CD8-positive, alpha-beta memory T cell (primary cell): ENCODE measurements around the gene KDM4C. TPM values are rescaled to one million over a fixed set of nuclear protein-coding genes. Genes with fewer than 3 reads are reported as not detected.

ENCODE experiments used
- CTCF ChIA-PET: fragments of 350-600 bp; sonication (Branson Sonifier 250); formaldehyde crosslinking; loops from one replicate; lab custom pipeline; 2021; ENCODE audit warnings: antibody characterized with exemption; lab: Charles Lee
- POLR2A ChIA-PET: fragments of 350-600 bp; sonication (Branson Sonifier 250); formaldehyde crosslinking; loops from one replicate; lab custom pipeline; 2021; ENCODE audit warnings: antibody characterized with exemption; lab: Charles Lee
- DNase-seq, 5 donors: peaks; one replicate each; pipeline versions ENCODE4 v3.0.0 to v3.0.0-alpha.2; 2020 to 2022; ENCODE audit warnings: mixed read lengths in 1 of 5
- H3K27ac ChIP-seq: one replicate; pipeline ENCODE4 v1.7.0; 2013; ENCODE audit warnings: low read depth, mild to moderate bottlenecking, low read length, moderate library complexity
- H3K27me3 ChIP-seq: 2 replicates; pipeline ENCODE4 v1.7.0; 2013; ENCODE audit warnings: low read length, mild to moderate bottlenecking; ENCODE audit not compliant: insufficient read depth, poor library complexity, severe bottlenecking
- H3K36me3 ChIP-seq: 2 replicates; pipeline ENCODE4 v1.7.0; 2013; ENCODE audit warnings: mild to moderate bottlenecking, low read length, moderate library complexity; ENCODE audit not compliant: insufficient read depth
- H3K4me1 ChIP-seq: 2 replicates; pipeline ENCODE4 v1.7.0; 2013; ENCODE audit warnings: mild to moderate bottlenecking, low read length, moderate library complexity; ENCODE audit not compliant: insufficient read depth
- H3K4me3 ChIP-seq: 2 replicates; pipeline ENCODE4 v1.7.0; 2013; ENCODE audit warnings: mild to moderate bottlenecking, low read length
- H3K9me3 ChIP-seq: 2 replicates; pipeline ENCODE4 v1.7.0; 2013; ENCODE audit warnings: mild to moderate bottlenecking, low read length
- H3K27ac Mint-ChIP-seq, 8 donors: one replicate each; pipeline ENCODE4 v1.8.0; 2020 to 2021; ENCODE audit warnings: mixed read lengths in 8 of 8, mild to moderate bottlenecking in 6 of 8, inconsistent platforms in 3 of 8, moderate library complexity in 3 of 8
- H3K27me3 Mint-ChIP-seq, 2 donors: one replicate each; pipeline ENCODE4 v1.8.0; 2020 to 2021; ENCODE audit warnings: mixed read lengths in 2 of 2, mild to moderate bottlenecking in 1 of 2, moderate library complexity in 1 of 2
- H3K36me3 Mint-ChIP-seq, 3 donors: one replicate each; pipeline ENCODE4 v1.8.0; 2020 to 2021; ENCODE audit warnings: mixed read lengths in 3 of 3, inconsistent platforms in 1 of 3, mild to moderate bottlenecking in 1 of 3
- H3K4me1 Mint-ChIP-seq, 3 donors: one replicate each; pipeline ENCODE4 v1.8.0; 2020 to 2021; ENCODE audit warnings: mixed read lengths in 3 of 3, inconsistent platforms in 1 of 3, mild to moderate bottlenecking in 1 of 3
- H3K4me3 Mint-ChIP-seq, 7 donors: one replicate each; pipeline ENCODE4 v1.8.0; 2020 to 2021; ENCODE audit warnings: mixed read lengths in 7 of 7, mild to moderate bottlenecking in 6 of 7, moderate library complexity in 4 of 7, inconsistent platforms in 2 of 7
- H3K9me3 Mint-ChIP-seq, 5 donors: one replicate each; pipeline ENCODE4 v1.8.0; 2020 to 2022; ENCODE audit warnings: mixed read lengths in 5 of 5, mild to moderate bottlenecking in 3 of 5, moderate library complexity in 2 of 5, inconsistent platforms in 1 of 5
- polyA plus RNA-seq: library from polyadenylated mRNA; unstranded; fragments of 300-500 nt; fragmentation: Illumina TruSeq; gene quantifications from one replicate; pipeline ENCODE4 v1.2.3, GENCODE V29; 2021
- total RNA-seq, 2 experiments: library from RNA; stranded (reverse); gene quantifications; one replicate each; pipeline ENCODE4 v1.2.3, GENCODE V29; 2021

Gene KDM4C
- total and polyA plus RNA-seq, 3 experiments from 2014 or later, result 25.9 to 31.9 (median 26.8) TPM

GRCh38 chr9:6780690-6781089 lies 22.9 kb downstream of the KDM4C start:
- Mint-ChIP-seq H3K27me3 (no peaks in the 10 kb centered on the region), H3K27ac (peak overlapping the region in 1 of 8 donors; percentile 42), H3K4me1 (peaks cover 62 to 94% (median 76%) of the 10 kb centered on the region in 3 donors), H3K4me3 (peak overlapping the region in 1 of 7 donors; percentile 11), H3K9me3 (no peaks in the 10 kb centered on the region), H3K36me3 (peaks cover 0 to 7% (median 4%) of the 10 kb centered on the region in 3 donors)
- Histone ChIP-seq H3K36me3 (no peaks in the 10 kb centered on the region), H3K9me3 (no peaks in the 10 kb centered on the region), H3K4me3 (no peak overlapping the region), H3K4me1 (peaks cover 56% of the 10 kb centered on the region), H3K27me3 (no peaks in the 10 kb centered on the region), H3K27ac (no peak overlapping the region)
- DNase-seq, result no peak
- ChIA-PET CTCF (no interaction called here), POLR2A (interaction anchor here (0.6 kb wide), 1 partner anchor 708 kb away, joined by 3 read pairs; no protein-coding TSS in a partner anchor)

- Mint-ChIP-seq H3K27ac (peak overlapping the region in 1 of 8 donors; percentile 64), H3K36me3 (peaks cover 0 to 5% (median 2%) of the 10 kb centered on the region in 3 donors), H3K4me3 (no peak overlapping the region), H3K27me3 (no peaks in the 10 kb centered on the region), H3K9me3 (no peaks in the 10 kb centered on the region), H3K4me1 (peaks cover 69 to 94% (median 84%) of the 10 kb centered on the region in 3 donors)
- DNase-seq, result no peak
- H3K9me3 ChIP-seq, result no peaks in the 10 kb centered on the region
- H3K4me3 ChIP-seq, result no peak overlapping the region
- peaks cover 56% of the 10 kb centered on the region for H3K4me1 ChIP-seq
- no peaks in the 10 kb centered on the region for H3K27me3 ChIP-seq
- no peaks in the 10 kb centered on the region for H3K36me3 ChIP-seq
- POLR2A ChIA-PET, result interaction anchor here (0.7 kb wide), 1 partner anchor 24 kb away, joined by 5 read pairs; the partner anchor contains the start of gene KDM4C
- CTCF ChIA-PET, result no interaction called here
- H3K27ac ChIP-seq, result no peak overlapping the region
Observed at GRCh38 chr9:6781476-6781875, 23.7 kb downstream of the KDM4C start.

- H3K4me3 Mint-ChIP-seq, result peak overlapping the region in 6 of 7 donors; percentile 5 to 67 (median 39)
- peaks cover 56% of the 10 kb centered on the region for H3K4me1 ChIP-seq
- no peaks in the 10 kb centered on the region for H3K27me3 ChIP-seq
- H3K27me3 Mint-ChIP-seq, result no peaks in the 10 kb centered on the region
- no peaks in the 10 kb centered on the region for H3K36me3 ChIP-seq
- H3K9me3 ChIP-seq, result no peaks in the 10 kb centered on the region
- H3K9me3 Mint-ChIP-seq, result no peaks in the 10 kb centered on the region
- H3K4me3 ChIP-seq, result no peak overlapping the region
- H3K4me1 Mint-ChIP-seq, result peaks cover 68 to 92% (median 82%) of the 10 kb centered on the region in 3 donors
- no peak overlapping the region for H3K27ac ChIP-seq
- DNase-seq, result no peak
- CTCF ChIA-PET, result interaction anchor here (0.8 to 1.4 kb wide), 2 partner anchors 24 to 26 kb away, joined by 3 read pairs; no protein-coding TSS in a partner anchor
- peak overlapping the region in 4 of 8 donors; percentile 2 to 64 (median 54) for H3K27ac Mint-ChIP-seq
- H3K36me3 Mint-ChIP-seq, result peaks cover 0 to 3% (median 0%) of the 10 kb centered on the region in 3 donors
- POLR2A ChIA-PET, result no interaction called here
Observed at GRCh38 chr9:6782345-6782744, 24.6 kb downstream of the KDM4C start.

- Histone ChIP-seq H3K9me3 (no peaks in the 10 kb centered on the region), H3K27ac (no peak overlapping the region), H3K27me3 (no peaks in the 10 kb centered on the region), H3K4me3 (no peak overlapping the region), H3K4me1 (peaks cover 58% of the 10 kb centered on the region), H3K36me3 (no peaks in the 10 kb centered on the region)
- Mint-ChIP-seq H3K9me3 (no peaks in the 10 kb centered on the region), H3K4me3 (peak overlapping the region in 6 of 7 donors; percentile 16 to 67 (median 48)), H3K36me3 (peaks cover 0 to 3% (median 1%) of the 10 kb centered on the region in 3 donors), H3K4me1 (peaks cover 71 to 92% (median 84%) of the 10 kb centered on the region in 3 donors), H3K27ac (peak overlapping the region in 7 of 8 donors; percentile 5 to 66 (median 49)), H3K27me3 (no peaks in the 10 kb centered on the region)
- no peak for DNase-seq
- CTCF ChIA-PET, result interaction anchor here (0.8 to 1.4 kb wide), 2 partner anchors 24 to 26 kb away, joined by 3 read pairs; no protein-coding TSS in a partner anchor
- POLR2A ChIA-PET, result no interaction called here
Observed at GRCh38 chr9:6782981-6783380, 25.2 kb downstream of the KDM4C start.

GRCh38 chr9:6783753-6784152 lies 26.0 kb downstream of the KDM4C start:
- DNase-seq, result no peak
- H3K4me3 Mint-ChIP-seq, result peak overlapping the region in 4 of 7 donors; percentile 51 to 67 (median 54)
- peak overlapping the region in 6 of 8 donors; percentile 26 to 90 (median 54) for H3K27ac Mint-ChIP-seq
- no peaks in the 10 kb centered on the region for H3K27me3 ChIP-seq
- no peaks in the 10 kb centered on the region for H3K27me3 Mint-ChIP-seq
- CTCF ChIA-PET, result no interaction called here
- H3K4me3 ChIP-seq, result no peak overlapping the region
- peaks cover 76 to 94% (median 91%) of the 10 kb centered on the region in 3 donors for H3K4me1 Mint-ChIP-seq
- peaks cover 65% of the 10 kb centered on the region for H3K4me1 ChIP-seq
- H3K9me3 ChIP-seq, result no peaks in the 10 kb centered on the region
- POLR2A ChIA-PET, result interaction anchor here (0.6 kb wide), 1 partner anchor 11 kb away, joined by 8 read pairs; no protein-coding TSS in a partner anchor
- H3K36me3 ChIP-seq, result no peaks in the 10 kb centered on the region
- no peak overlapping the region for H3K27ac ChIP-seq
- H3K9me3 Mint-ChIP-seq, result no peaks in the 10 kb centered on the region
- peaks cover 0 to 3% (median 1%) of the 10 kb centered on the region in 3 donors for H3K36me3 Mint-ChIP-seq

GRCh38 chr9:6785682-6786081 lies 27.9 kb downstream of the KDM4C start:
- Mint-ChIP-seq H3K36me3 (peaks cover 0 to 2% (median 1%) of the 10 kb centered on the region in 3 donors), H3K27me3 (no peaks in the 10 kb centered on the region), H3K4me3 (no peak overlapping the region), H3K4me1 (peaks cover 69 to 85% (median 78%) of the 10 kb centered on the region in 3 donors), H3K9me3 (no peaks in the 10 kb centered on the region), H3K27ac (peak overlapping the region in 4 of 8 donors; percentile 35 to 78 (median 72))
- POLR2A ChIA-PET, result no interaction called here
- Histone ChIP-seq H3K27me3 (no peaks in the 10 kb centered on the region), H3K9me3 (no peaks in the 10 kb centered on the region), H3K4me1 (peaks cover 51% of the 10 kb centered on the region), H3K36me3 (no peaks in the 10 kb centered on the region), H3K27ac (no peak overlapping the region), H3K4me3 (no peak overlapping the region)
- no peak for DNase-seq
- CTCF ChIA-PET, result no interaction called here

GRCh38 chr9:6787793-6788161 lies 30.0 kb downstream of the KDM4C start:
- H3K36me3 Mint-ChIP-seq, result peaks cover 0 to 8% (median 1%) of the 10 kb centered on the region in 3 donors
- no peaks in the 10 kb centered on the region for H3K9me3 Mint-ChIP-seq
- Histone ChIP-seq H3K27me3 (no peaks in the 10 kb centered on the region), H3K9me3 (no peaks in the 10 kb centered on the region), H3K27ac (no peak overlapping the region), H3K4me1 (peaks cover 32% of the 10 kb centered on the region), H3K36me3 (peaks cover 2% of the 10 kb centered on the region), H3K4me3 (no peak overlapping the region)
- H3K27me3 Mint-ChIP-seq, result no peaks in the 10 kb centered on the region
- peaks cover 59 to 72% (median 62%) of the 10 kb centered on the region in 3 donors for H3K4me1 Mint-ChIP-seq
- H3K27ac Mint-ChIP-seq, result peak overlapping the region in 7 of 8 donors; percentile 6 to 64 (median 44)
- ChIA-PET POLR2A (no interaction called here), CTCF (no interaction called here)
- DNase-seq, result no peak
- H3K4me3 Mint-ChIP-seq, result peak overlapping the region in 2 of 7 donors; percentile 1 to 7

- Mint-ChIP-seq H3K27ac (peak overlapping the region; percentile 2 to 91 (median 62)), H3K27me3 (no peaks in the 10 kb centered on the region), H3K4me3 (no peak overlapping the region), H3K4me1 (peaks cover 53 to 70% (median 56%) of the 10 kb centered on the region in 3 donors), H3K9me3 (no peaks in the 10 kb centered on the region), H3K36me3 (peaks cover 3 to 14% (median 4%) of the 10 kb centered on the region in 3 donors)
- peaks cover 26% of the 10 kb centered on the region for H3K4me1 ChIP-seq
- H3K9me3 ChIP-seq, result no peaks in the 10 kb centered on the region
- H3K27me3 ChIP-seq, result no peaks in the 10 kb centered on the region
- CTCF ChIA-PET, result no interaction called here
- POLR2A ChIA-PET, result no interaction called here
- no peak overlapping the region for H3K4me3 ChIP-seq
- peaks cover 7% of the 10 kb centered on the region for H3K36me3 ChIP-seq
- DNase-seq, result no peak
- no peak overlapping the region for H3K27ac ChIP-seq
Observed at GRCh38 chr9:6788162-6789016, 30.6 kb downstream of the KDM4C start.
